Measurements from ENCODE around the gene CAVIN2. TPM values are rescaled to one million over a fixed set of nuclear protein-coding genes. Genes with fewer than 3 reads are reported as not detected.

CAVIN2 gene
- total RNA-seq, 2 donors from 2014 or later = 24.8 to 27.1 TPM

DNA sequence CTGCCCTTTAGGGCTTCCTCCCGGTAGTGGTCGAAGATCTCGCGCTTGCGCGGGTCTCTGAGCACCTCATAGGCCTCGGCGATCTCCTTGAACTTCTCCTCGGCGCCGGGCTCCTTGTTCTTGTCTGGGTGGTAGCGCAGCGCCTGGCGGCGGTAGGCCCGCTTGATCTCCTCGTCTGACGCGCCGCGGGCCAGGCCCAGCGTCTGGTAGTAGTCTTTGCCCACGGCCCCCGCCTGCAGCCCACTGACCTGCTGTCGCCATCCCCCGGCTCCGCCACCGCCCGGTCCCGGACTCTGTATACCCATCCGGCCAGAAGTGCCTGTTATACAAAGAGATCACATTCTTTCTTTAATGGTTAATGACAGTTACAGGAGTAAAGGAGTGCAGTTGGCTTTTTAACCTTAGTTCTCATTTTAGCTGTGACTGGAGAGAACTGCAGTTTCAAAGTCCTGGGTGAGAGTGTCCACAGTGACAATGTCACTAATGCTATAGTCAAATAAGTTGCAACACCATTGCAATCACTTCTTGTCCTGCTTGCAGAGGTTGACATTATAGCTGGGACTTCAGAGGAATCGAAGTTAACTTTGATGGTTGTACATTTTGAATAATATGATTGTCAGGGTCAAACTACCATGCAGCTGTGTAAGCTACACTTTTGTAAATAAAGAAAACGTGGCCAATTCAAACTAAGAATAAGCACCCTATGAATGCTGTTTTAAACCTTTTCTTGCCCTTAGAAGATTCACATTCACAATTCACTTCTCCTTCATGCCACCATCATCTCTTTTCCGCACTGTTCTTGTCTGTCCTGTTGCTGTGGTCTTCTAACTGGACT, 35.3 kb upstream of the CAVIN2 start:
- H3K4me3 ChIP-seq = no peak overlapping the region
- 96% methylated on average over 29 of the region's 34 CpGs for WGBS
- no peak for DNase-seq (ENCODE audit: low spot score)
- no peaks in the 10 kb centered on the region for H3K4me1 ChIP-seq (replicated peaks)
- no peak overlapping the region for H3K27ac ChIP-seq
- no peaks in the 10 kb centered on the region for H3K9me3 ChIP-seq
- no peaks in the 10 kb centered on the region for H3K36me3 ChIP-seq
- intact Hi-C loops (cut with DNase I) = no loop called here
- TF ChIP-seq POLR2AphosphoS5 (IDR thresholded peaks at IDR 0.05) = no peak
- TF ChIP-seq POLR2A (IDR thresholded peaks at IDR 0.05) = no peak
- TF ChIP-seq, protein P1, sequence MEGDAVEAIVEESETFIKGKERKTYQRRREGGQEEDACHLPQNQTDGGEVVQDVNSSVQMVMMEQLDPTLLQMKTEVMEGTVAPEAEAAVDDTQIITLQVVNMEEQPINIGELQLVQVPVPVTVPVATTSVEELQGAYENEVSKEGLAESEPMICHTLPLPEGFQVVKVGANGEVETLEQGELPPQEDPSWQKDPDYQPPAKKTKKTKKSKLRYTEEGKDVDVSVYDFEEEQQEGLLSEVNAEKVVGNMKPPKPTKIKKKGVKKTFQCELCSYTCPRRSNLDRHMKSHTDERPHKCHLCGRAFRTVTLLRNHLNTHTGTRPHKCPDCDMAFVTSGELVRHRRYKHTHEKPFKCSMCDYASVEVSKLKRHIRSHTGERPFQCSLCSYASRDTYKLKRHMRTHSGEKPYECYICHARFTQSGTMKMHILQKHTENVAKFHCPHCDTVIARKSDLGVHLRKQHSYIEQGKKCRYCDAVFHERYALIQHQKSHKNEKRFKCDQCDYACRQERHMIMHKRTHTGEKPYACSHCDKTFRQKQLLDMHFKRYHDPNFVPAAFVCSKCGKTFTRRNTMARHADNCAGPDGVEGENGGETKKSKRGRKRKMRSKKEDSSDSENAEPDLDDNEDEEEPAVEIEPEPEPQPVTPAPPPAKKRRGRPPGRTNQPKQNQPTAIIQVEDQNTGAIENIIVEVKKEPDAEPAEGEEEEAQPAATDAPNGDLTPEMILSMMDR (IDR thresholded peaks at IDR 0.05) = no peak
- no peaks in the 10 kb centered on the region for H3K27me3 ChIP-seq (replicated peaks; ENCODE audit: insufficient read depth)

DNA sequence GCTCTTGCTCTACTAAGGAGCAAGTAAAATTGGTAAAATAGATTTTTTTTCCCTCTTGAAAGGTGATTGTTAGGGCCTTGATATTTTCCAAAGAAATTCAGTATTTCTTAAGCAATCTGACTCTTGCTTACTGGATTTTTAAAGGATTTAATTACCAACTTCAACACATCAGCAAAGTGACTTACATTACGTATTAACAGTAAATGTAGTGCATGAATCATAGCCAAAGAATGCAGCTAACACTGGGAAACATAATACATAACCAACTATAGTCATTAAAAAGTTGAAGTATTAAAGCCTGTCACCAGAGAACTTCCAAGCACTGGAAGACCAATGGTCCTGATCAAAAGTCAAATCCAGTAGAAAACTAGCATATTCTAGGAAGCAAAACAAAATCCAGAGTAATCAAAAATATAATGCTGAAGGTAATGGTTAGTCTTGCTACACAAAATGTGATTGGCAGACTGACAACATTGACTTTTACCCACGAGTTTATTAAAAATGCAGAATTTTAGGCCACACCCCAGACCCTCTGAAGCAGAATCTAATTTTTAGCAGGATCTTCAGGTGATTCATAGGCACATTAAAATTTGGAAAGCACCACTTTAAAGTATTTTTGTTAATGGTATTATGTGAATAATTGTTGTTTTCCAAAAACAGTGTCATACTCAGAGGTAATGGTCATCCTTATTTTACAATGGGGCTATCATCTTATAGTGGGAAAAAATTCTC, 31.8 kb upstream of the CAVIN2 start:
- no peak for DNase-seq (ENCODE audit: low spot score)
- no peak overlapping the region for H3K27ac ChIP-seq
- TF ChIP-seq POLR2AphosphoS5 (IDR thresholded peaks at IDR 0.05) (no peak), POLR2A (IDR thresholded peaks at IDR 0.05) (no peak)
- H3K9me3 ChIP-seq = no peaks in the 10 kb centered on the region
- no peaks in the 10 kb centered on the region for H3K36me3 ChIP-seq
- WGBS = 45% methylated on average over 2 of the region's 2 CpGs
- no peak overlapping the region for H3K4me3 ChIP-seq
- H3K4me1 ChIP-seq (replicated peaks) = no peaks in the 10 kb centered on the region
- no peaks in the 10 kb centered on the region for H3K27me3 ChIP-seq (replicated peaks; ENCODE audit: insufficient read depth)
- intact Hi-C loops (cut with DNase I) = no loop called here

DNA sequence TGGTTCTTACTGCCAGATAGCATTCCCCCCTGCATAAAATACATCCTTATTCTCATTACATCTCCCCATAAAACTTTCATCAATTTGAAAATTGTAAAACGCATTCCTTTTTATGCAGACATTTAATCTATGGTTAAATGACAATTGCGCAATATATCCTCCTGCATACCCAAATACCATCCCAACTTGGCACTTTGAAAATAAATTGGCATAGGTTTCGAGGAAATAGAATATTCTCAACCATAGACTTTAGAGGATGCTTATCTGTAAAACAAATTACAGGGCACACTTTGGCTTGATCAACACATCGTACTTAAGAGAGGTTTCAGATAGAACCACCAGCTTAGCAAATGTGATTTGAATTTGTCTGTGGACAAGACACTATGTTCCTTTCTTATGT, 31.0 kb upstream of the CAVIN2 start:
- H3K36me3 ChIP-seq = no peaks in the 10 kb centered on the region
- no peaks in the 10 kb centered on the region for H3K4me1 ChIP-seq (replicated peaks)
- no peaks in the 10 kb centered on the region for H3K9me3 ChIP-seq
- intact Hi-C loops (cut with DNase I) = no loop called here
- no peak for DNase-seq (ENCODE audit: low spot score)
- no peaks in the 10 kb centered on the region for H3K27me3 ChIP-seq (replicated peaks; ENCODE audit: insufficient read depth)
- WGBS = 41% methylated on average over 4 of the region's 4 CpGs
- TF ChIP-seq POLR2AphosphoS5 (IDR thresholded peaks at IDR 0.05) = peak; percentile 38
- TF ChIP-seq, protein P1 (IDR thresholded peaks at IDR 0.05) = no peak
- no peak overlapping the region for H3K27ac ChIP-seq
- H3K4me3 ChIP-seq = no peak overlapping the region

DNA sequence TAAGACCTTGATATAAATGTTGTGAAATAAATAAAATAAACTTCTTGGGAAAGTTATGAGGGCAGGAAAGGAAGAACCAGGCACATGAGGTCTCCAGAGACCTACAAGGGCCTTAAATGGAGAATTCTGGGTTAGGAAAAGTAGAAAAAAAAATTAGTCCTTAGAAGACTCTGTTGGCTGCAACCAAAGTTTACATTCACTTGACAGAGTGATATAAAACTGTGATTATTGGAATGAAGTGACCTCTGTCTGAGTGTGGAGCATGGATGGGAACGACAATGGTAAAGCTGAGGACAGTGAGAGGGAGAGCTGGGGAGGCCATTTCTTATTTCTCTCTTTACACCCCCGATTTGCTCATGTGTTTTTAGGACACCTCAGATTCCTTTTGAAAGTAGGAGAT, 29.0 kb upstream of the CAVIN2 start:
- TF ChIP-seq POLR2A (IDR thresholded peaks at IDR 0.05) = no peak
- TF ChIP-seq, protein P1 (IDR thresholded peaks at IDR 0.05) = no peak
- no peak for TF ChIP-seq POLR2AphosphoS5 (IDR thresholded peaks at IDR 0.05)
- WGBS = 84% methylated on average over 2 of the region's 2 CpGs
- H3K27ac ChIP-seq = no peak overlapping the region
- H3K27me3 ChIP-seq (replicated peaks; ENCODE audit: insufficient read depth) = no peaks in the 10 kb centered on the region
- no peaks in the 10 kb centered on the region for H3K36me3 ChIP-seq
- intact Hi-C loops (cut with DNase I) = no loop called here
- no peak overlapping the region for H3K4me3 ChIP-seq
- H3K4me1 ChIP-seq (replicated peaks) = no peaks in the 10 kb centered on the region
- DNase-seq (ENCODE audit: low spot score) = no peak
- H3K9me3 ChIP-seq = no peaks in the 10 kb centered on the region

DNA sequence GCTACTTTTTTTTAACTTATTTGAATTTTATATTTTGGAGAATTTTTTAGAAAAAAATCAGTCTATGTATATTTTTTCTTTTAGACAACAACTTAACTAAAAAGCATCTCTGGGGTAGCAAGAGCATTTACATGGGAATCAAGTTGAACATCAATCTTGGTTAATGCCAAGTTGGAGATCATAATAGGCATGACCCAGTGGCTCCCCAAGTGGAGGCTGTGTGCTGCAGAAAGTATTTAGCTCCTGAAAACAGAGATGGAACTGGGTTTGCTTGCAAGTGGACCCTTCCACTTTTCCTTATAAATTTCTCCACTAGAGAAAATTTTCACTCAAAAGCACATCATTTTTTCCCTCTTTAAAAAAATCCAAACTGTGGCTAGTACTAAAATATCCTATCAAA, 23.9 kb upstream of the CAVIN2 start:
- no peaks in the 10 kb centered on the region for H3K36me3 ChIP-seq
- H3K4me1 ChIP-seq (replicated peaks) = no peaks in the 10 kb centered on the region
- TF ChIP-seq POLR2A (IDR thresholded peaks at IDR 0.05) = no peak
- TF ChIP-seq, protein P1 (IDR thresholded peaks at IDR 0.05) = no peak
- no peak for TF ChIP-seq POLR2AphosphoS5 (IDR thresholded peaks at IDR 0.05)
- no peak overlapping the region for H3K27ac ChIP-seq
- H3K9me3 ChIP-seq = no peaks in the 10 kb centered on the region
- no peak overlapping the region for H3K4me3 ChIP-seq
- H3K27me3 ChIP-seq (replicated peaks; ENCODE audit: insufficient read depth) = no peaks in the 10 kb centered on the region
- intact Hi-C loops (cut with DNase I) = no loop called here
- DNase-seq (ENCODE audit: low spot score) = no peak
